Effector memory CD8-positive, alpha-beta T cell (primary cell): ENCODE data around the gene KRT3.

ENCODE experiments used
- ATAC-seq: fragments of 150-1000 bp; cut with Tn5 transposase; replicated peaks from 2 replicates; pipeline ENCODE4 v1.10.0; 2021; ENCODE audit warnings: mild to moderate bottlenecking, moderate library complexity
- DNase-seq, 3 experiments: peaks; one replicate each; pipeline ENCODE4 v3.0.0; 2021
- H3K27ac Mint-ChIP-seq, 2 donors: one replicate each; pipeline ENCODE4 v1.8.0; 2022; ENCODE audit warnings: mild to moderate bottlenecking in 2 of 2, mixed read lengths in 2 of 2, moderate library complexity in 2 of 2
- H3K27me3 Mint-ChIP-seq, 2 donors: one replicate each; pipeline ENCODE4 v1.8.0; 2022; ENCODE audit warnings: mixed read lengths in 2 of 2
- H3K36me3 Mint-ChIP-seq: one replicate; pipeline ENCODE4 v1.8.0; 2022; ENCODE audit warnings: mild to moderate bottlenecking, moderate library complexity, mixed read lengths; ENCODE audit not compliant: insufficient read depth
- H3K4me1 Mint-ChIP-seq, 2 donors: one replicate each; pipeline ENCODE4 v1.8.0; 2022; ENCODE audit warnings: low read depth in 2 of 2, mixed read lengths in 2 of 2
- H3K4me3 Mint-ChIP-seq, 2 donors: one replicate each; pipeline ENCODE4 v1.8.0; 2022; ENCODE audit warnings: mild to moderate bottlenecking in 2 of 2, mixed read lengths in 2 of 2, moderate library complexity in 2 of 2
- H3K9me3 Mint-ChIP-seq, 2 donors: one replicate each; pipeline ENCODE4 v1.8.0; 2022; ENCODE audit warnings: mixed read lengths in 2 of 2

The KRT3 gene

GRCh38 chr12:52822771-52823510 lies 27.0 kb upstream of the KRT3 start:
- DNase-seq (no peak), ATAC-seq (no peak)
- H3K4me1 Mint-ChIP-seq = peaks cover 0 to 6% of the 10 kb centered on the region in 2 donors
- peaks cover 3% of the 10 kb centered on the region for H3K36me3 Mint-ChIP-seq
- H3K27ac Mint-ChIP-seq = no peak overlapping the region
- no peak overlapping the region for H3K4me3 Mint-ChIP-seq
- peaks cover 12 to 55% of the 10 kb centered on the region in 2 donors for H3K27me3 Mint-ChIP-seq
- no peaks in the 10 kb centered on the region for H3K9me3 Mint-ChIP-seq

DNA sequence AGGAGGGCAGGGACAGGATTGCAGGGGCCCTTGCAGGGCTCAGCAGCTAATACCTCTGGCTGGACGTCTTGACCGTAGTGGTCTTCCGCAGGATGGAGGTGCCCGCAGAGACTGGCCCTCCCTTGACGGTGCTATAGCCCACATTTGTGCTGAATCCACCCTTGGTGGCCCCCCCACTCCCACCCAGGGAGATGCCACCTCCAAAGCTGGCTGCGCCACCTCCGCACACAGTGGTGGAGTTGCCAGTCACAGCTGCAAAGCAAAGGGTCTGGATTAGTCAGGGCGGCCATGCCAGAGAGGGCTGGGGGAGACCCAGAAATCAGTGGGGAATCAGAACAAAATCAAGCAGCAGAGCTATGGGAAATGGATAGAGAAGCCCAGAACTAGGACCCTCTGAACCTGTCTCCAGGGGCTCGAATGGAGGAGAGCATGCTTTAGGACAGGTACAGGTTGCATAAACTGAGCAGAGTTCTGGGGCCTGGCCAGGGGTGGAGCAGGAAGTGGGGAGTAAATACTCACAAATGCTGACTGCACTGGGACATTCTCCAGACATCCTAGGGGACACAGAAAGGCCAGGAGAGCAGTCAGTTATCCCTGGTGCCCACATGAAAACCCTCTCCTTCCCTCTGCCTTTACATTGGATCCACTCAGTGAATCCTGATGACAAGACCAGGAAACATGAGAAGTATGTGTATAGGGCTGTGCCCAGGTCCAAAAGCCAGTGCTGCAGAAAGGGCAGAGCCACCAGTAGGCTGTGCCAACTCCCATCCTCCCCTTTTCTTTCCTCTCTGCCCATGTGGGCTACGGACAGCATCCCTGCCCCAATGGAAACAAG lies 26.1 kb upstream of the KRT3 start:
- H3K4me3 Mint-ChIP-seq = no peak overlapping the region
- DNase-seq (no peak), ATAC-seq (no peak)
- peaks cover 3% of the 10 kb centered on the region for H3K36me3 Mint-ChIP-seq
- peaks cover 20 to 64% of the 10 kb centered on the region in 2 donors for H3K27me3 Mint-ChIP-seq
- no peaks in the 10 kb centered on the region for H3K9me3 Mint-ChIP-seq
- peaks cover 1 to 12% of the 10 kb centered on the region in 2 donors for H3K4me1 Mint-ChIP-seq
- no peak overlapping the region for H3K27ac Mint-ChIP-seq

DNA sequence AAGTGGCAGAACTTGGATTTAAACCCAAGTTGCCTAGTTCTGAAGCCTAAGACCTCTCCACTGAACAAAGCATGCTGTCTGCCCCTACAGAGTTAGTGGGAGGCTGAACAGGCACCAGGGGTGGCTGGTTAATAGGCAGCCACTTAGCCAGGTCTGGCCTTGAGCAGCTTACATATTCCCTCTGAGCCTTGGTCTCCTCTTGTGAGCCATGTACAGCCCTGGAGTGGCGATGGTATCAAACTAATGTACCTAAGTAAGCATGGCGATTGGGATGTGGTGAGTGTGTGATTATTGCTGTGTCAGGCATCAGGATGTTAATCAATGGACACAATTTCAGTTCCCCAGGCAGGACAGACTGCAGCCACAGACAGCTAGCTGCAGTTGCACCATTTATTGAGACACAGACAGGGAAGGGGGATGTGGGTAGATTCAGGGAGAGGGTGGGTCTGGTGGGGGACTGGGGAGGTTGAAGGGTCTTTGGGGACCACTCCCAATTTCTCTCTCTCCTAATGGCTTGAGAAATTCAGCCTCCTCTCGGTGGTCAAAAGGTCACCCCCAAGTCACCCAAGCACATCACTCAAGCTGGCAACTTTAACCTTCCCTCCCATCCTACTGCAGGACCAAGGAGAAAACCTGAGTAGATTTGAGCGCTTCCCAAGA lies 25.3 kb upstream of the KRT3 start:
- Mint-ChIP-seq H3K27ac (no peak overlapping the region), H3K4me1 (peaks cover 1 to 12% of the 10 kb centered on the region in 2 donors), H3K27me3 (peaks cover 20 to 64% of the 10 kb centered on the region in 2 donors), H3K4me3 (no peak overlapping the region), H3K36me3 (peaks cover 3% of the 10 kb centered on the region), H3K9me3 (no peaks in the 10 kb centered on the region)
- no peak for ATAC-seq
- no peak for DNase-seq

DNA sequence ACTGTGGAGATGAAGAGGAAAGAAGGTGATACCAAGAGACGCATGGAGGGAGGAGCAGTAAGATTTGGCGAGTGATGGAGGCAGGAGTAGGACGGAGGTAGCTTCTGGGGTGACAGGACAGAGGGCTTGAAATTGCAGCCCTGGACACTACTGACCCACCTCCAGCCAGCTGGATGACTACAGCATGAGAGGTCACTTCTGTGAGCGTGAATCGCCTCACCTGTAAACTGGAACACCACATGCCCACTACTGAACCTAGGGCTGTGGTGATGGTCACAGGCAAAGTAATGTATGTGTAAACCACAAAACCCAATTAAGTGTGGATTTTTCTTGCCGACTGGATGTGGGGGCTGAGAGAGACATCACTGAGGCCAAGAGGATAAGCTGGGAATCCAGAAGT lies 24.6 kb upstream of the KRT3 start:
- Mint-ChIP-seq H3K4me3 (no peak overlapping the region), H3K27me3 (peaks cover 20 to 66% of the 10 kb centered on the region in 2 donors), H3K27ac (no peak overlapping the region), H3K9me3 (no peaks in the 10 kb centered on the region), H3K4me1 (peaks cover 2 to 12% of the 10 kb centered on the region in 2 donors), H3K36me3 (peaks cover 3% of the 10 kb centered on the region)
- ATAC-seq = no peak
- no peak for DNase-seq

DNA sequence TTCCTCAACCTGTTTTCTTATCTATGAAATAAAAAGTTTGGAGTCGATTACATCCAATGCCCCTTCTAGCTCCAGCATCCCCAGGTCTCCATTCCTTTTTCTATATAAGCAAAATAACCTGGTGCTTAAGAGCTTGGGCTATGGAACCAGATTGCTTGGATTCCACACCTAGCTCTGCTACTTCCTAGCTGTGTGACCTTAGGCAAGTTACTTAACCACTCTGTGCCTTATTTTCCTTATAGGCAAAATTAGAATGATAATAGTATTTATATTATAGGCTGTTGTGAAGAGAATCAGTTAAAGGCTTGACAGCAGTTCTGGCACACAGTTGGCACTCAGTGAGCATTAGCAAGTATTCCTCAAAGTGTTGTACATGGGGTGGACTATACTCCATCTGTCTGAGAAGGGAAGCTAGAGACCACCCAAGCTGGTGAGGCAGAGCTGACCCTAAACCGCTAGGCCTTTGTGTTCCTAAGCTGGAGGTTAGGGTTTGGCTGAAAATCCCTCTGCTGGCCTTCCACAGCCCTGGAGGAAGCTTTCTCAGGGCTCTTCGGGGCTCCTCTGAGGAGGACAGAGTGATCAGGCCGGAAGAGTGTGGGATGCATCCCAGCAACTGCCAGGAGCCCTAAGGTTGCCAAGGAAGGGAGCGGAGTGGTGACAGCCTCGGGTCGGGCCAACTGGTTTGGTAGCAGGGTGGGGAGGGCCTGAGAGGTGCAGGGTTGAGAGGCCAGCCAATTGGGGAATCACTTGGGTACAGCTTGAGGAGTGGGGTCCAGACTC lies 24.0 kb upstream of the KRT3 start:
- H3K4me3 Mint-ChIP-seq = no peak overlapping the region
- H3K9me3 Mint-ChIP-seq = no peaks in the 10 kb centered on the region
- H3K4me1 Mint-ChIP-seq = peaks cover 3 to 12% of the 10 kb centered on the region in 2 donors
- ATAC-seq (no peak), DNase-seq (no peak)
- H3K27ac Mint-ChIP-seq = no peak overlapping the region
- H3K27me3 Mint-ChIP-seq = peaks cover 20 to 70% of the 10 kb centered on the region in 2 donors
- peaks cover 3% of the 10 kb centered on the region for H3K36me3 Mint-ChIP-seq

- peaks cover 3% of the 10 kb centered on the region for H3K36me3 Mint-ChIP-seq
- H3K27ac Mint-ChIP-seq = no peak overlapping the region
- ATAC-seq = no peak
- no peak for DNase-seq
- H3K4me3 Mint-ChIP-seq = no peak overlapping the region
- H3K4me1 Mint-ChIP-seq = peaks cover 3 to 12% of the 10 kb centered on the region in 2 donors
- H3K9me3 Mint-ChIP-seq = no peaks in the 10 kb centered on the region
- H3K27me3 Mint-ChIP-seq = peaks cover 20 to 77% of the 10 kb centered on the region in 2 donors
These were observed 23.0 kb upstream of the KRT3 start for GRCh38 chr12:52818887-52819420.

- Mint-ChIP-seq H3K27me3 (peaks cover 19 to 71% of the 10 kb centered on the region in 2 donors), H3K4me3 (no peak overlapping the region), H3K9me3 (no peaks in the 10 kb centered on the region), H3K4me1 (peaks cover 3 to 12% of the 10 kb centered on the region in 2 donors), H3K36me3 (peaks cover 3% of the 10 kb centered on the region), H3K27ac (no peak overlapping the region)
- no peak for DNase-seq
- ATAC-seq = no peak
These were observed 22.5 kb upstream of the KRT3 start for GRCh38 chr12:52818388-52818787.

DNA sequence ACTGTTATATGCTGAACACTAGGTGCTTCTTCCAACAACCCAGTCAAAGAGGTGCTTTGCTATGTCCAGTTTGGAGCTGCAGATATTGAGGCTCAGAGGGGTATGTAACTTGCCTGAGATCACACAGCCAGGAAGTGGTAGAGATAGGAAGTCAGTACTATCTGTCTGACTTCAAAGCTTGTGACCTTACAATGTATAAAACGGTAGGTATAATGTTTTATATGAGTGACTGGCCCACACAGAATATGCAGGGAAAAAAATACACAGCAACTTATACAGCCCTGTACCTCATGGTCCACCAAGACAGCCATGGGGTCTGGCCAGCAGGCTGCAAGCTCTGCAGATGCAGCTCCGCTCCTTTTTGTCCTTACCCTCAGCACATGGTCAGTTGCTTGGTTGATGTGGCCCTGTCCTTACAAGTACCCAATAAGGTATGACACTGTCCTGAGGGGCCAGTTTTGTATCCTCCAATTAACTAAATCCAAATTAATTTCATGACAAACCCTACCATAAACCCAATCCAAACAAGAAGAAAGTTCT lies 21.9 kb upstream of the KRT3 start:
- no peak overlapping the region for H3K4me3 Mint-ChIP-seq
- H3K27ac Mint-ChIP-seq = peak overlapping the region in 1 of 2 donors; percentile 14
- ATAC-seq (no peak), DNase-seq (no peak)
- H3K9me3 Mint-ChIP-seq = no peaks in the 10 kb centered on the region
- peaks cover 3% of the 10 kb centered on the region for H3K36me3 Mint-ChIP-seq
- H3K4me1 Mint-ChIP-seq = peaks cover 3 to 12% of the 10 kb centered on the region in 2 donors
- H3K27me3 Mint-ChIP-seq = peaks cover 13 to 65% of the 10 kb centered on the region in 2 donors

DNA sequence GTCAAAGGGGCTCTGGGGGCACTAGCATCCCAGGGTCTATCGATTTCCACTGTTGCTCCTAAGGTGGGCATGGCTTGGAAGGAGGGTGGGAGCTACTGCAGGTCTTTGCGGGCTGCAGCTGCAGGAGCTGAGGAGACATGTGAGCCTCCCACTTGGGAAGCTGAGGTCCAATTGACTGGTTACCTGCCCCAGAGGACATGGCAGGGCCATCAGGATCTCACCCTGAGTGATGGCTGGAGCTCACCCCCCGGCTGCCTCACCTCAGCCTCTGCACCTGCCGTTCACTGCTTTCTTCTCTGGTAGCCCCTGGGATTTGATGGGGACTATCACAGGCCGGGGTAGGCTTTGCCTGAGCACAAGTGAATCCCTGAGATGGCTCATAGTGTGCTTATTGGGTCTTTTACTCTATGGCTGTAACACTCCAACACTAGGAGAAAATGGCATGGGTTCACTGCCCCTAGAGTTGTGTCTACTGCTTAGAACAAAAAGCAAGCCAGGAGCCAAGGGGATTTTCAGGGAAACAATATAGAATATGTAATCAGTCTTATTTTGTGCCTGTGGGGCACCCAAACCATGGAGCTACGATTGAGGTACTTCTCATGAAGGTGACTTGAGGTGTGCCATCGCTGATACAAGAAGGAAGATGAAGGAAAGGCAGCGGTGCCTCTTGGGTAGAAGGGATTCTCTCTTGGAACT lies 21.2 kb upstream of the KRT3 start:
- Mint-ChIP-seq H3K36me3 (peaks cover 2% of the 10 kb centered on the region), H3K9me3 (no peaks in the 10 kb centered on the region), H3K4me3 (no peak overlapping the region), H3K27me3 (peaks cover 13 to 63% of the 10 kb centered on the region in 2 donors), H3K4me1 (peaks cover 3 to 12% of the 10 kb centered on the region in 2 donors), H3K27ac (peak overlapping the region in 1 of 2 donors; percentile 14)
- ATAC-seq (no peak), DNase-seq (no peak)

- no peaks in the 10 kb centered on the region for H3K36me3 Mint-ChIP-seq
- peaks cover 3 to 12% of the 10 kb centered on the region in 2 donors for H3K4me1 Mint-ChIP-seq
- no peaks in the 10 kb centered on the region for H3K9me3 Mint-ChIP-seq
- H3K27ac Mint-ChIP-seq = no peak overlapping the region
- ATAC-seq (no peak), DNase-seq (no peak)
- H3K4me3 Mint-ChIP-seq = no peak overlapping the region
- peaks cover 13 to 60% of the 10 kb centered on the region in 2 donors for H3K27me3 Mint-ChIP-seq
These were observed 20.0 kb upstream of the KRT3 start for GRCh38 chr12:52815676-52816588.

DNA sequence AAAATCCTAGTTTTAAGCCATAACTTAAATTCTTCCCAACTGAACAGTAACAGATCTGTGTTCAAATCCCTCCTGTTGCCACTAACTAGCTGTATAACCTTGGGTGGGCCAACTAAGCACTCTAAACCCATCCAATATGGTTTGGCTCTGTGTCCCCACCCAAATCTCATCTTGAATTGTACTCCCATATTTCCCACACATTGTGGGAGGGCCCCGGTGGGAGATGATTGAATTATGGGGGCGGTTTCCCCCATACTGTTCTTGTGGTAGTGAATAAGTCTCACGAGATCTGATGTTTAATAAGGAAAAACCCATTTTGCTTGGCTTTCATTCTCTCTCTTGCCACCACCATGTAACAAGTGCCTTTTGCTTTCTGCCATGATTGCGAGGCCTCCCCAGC lies 19.2 kb upstream of the KRT3 start:
- Mint-ChIP-seq H3K9me3 (no peaks in the 10 kb centered on the region), H3K27me3 (peaks cover 13 to 53% of the 10 kb centered on the region in 2 donors), H3K4me1 (peaks cover 3 to 12% of the 10 kb centered on the region in 2 donors), H3K4me3 (no peak overlapping the region), H3K27ac (no peak overlapping the region), H3K36me3 (no peaks in the 10 kb centered on the region)
- DNase-seq = no peak
- no peak for ATAC-seq
